EH (cell line): Measurements from ENCODE around the gene TBK1.

Experiments
- DNase-seq: peaks from one replicate; pipeline ENCODE4 v3.0.0-alpha.2; 2015; ENCODE audit warnings: low read depth

The TBK1 gene

DNA sequence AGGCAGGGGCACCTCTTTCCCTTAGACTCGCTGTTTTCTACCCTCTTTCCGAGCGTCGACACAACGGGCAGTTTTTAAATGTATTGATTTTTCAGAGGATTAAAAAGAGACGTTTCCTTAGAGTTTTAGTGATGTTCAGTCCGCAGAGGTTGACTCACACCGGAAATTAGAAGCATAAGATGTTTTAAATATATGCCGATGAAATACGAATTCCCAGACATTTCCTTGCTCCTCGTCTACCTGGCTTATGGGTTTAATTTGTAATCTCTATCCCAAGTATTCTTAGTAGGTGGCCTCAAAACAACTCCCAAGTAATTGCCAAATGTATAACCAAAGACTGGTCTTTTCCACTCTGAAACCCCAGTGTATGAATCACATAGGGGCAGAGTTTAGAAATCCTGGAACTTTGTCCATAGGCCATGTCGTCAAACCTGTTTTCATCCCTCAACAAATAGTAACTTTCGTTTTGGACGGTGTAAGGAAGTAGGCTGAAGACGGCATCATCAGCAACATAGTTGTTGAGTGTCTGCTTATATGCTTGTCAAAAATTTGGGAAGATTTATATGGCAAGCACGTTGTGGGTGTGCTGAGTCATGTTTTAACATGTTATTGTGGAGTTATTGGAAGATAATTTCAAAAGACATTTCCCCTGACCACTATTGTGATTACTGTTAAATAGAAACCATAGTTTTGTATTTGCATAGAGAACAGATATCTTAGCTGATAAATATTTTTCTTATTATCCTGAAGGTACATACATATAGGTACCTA is 824 bp downstream of the TBK1 start:
- DNase-seq = peak; percentile 81

- no peak for DNase-seq
Observed at GRCh38 chr12:64455506-64455905, 3.6 kb downstream of the TBK1 start.

GRCh38 chr12:64456119-64456518 is 4.2 kb downstream of the TBK1 start:
- no peak for DNase-seq

DNA sequence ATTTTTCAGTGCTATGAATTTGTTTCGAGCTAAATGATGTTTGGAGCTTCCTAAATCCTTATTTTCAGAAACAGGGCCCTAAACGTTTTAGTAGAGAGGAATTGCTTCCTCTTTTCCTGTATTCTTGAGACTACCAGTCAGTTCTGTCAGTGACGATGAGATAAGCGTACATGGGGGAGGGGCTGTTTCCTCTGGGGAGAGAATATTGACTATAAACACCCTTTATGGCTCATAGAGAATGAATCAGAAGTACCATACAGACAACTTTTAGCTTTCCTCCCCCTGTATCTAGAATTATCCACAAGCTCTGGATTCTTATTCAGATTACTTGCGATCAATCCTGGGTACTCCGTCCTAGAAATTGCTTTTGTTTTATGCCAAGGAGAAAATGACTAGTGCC is 5.1 kb downstream of the TBK1 start:
- no peak for DNase-seq

GRCh38 chr12:64457466-64457865 is 5.5 kb downstream of the TBK1 start:
- DNase-seq = no peak

- DNase-seq = no peak
Observed at GRCh38 chr12:64457923-64458322, 6.0 kb downstream of the TBK1 start.

DNA sequence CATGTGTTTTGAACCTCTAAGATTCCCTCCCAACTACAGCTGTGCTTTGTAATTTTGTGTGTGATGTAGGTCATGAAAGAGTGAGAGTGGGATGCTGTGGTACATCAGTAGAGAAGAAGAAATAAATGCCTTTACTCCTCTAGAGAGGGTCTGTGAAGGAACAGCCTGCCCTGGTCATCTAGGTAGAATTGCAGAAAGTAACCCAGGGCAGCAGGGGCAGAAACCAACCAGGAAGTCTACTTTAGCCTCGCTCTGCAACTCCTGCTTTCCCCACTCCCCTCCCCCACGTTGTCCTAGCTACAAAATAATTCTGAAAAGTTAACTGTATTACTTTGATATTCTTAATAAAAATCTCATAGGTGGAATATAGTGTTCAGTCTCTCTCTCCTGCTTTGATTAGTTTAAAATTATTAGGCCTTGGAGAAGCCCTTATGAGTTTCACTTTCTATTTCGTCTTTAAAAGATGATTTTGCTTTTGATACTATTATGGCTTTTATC is 7.5 kb downstream of the TBK1 start:
- DNase-seq = no peak

GRCh38 chr12:64461634-64462414 is 9.9 kb downstream of the TBK1 start:
- DNase-seq = peak; percentile 95

DNA sequence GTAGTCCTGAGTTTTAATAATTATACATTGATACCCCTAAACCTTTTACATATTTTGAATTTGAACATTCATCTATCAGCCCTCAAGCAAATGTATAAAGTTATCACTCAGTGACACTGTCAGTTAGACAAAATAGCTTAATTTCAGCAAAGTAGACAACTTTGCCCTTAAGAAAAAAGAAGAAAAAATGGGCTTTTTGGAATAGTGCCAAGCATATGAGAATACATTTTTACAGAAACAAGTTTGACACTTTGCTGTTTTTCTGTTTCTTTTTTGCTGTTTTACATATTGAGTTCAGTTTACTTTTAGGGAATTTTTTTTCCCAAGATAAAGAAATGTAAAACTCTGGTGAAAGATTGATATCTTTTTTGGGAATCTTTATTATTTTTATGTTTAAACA is 14.3 kb downstream of the TBK1 start:
- DNase-seq = no peak

- no peak for DNase-seq
Observed at GRCh38 chr12:64468966-64469365, 17.0 kb downstream of the TBK1 start.

DNA sequence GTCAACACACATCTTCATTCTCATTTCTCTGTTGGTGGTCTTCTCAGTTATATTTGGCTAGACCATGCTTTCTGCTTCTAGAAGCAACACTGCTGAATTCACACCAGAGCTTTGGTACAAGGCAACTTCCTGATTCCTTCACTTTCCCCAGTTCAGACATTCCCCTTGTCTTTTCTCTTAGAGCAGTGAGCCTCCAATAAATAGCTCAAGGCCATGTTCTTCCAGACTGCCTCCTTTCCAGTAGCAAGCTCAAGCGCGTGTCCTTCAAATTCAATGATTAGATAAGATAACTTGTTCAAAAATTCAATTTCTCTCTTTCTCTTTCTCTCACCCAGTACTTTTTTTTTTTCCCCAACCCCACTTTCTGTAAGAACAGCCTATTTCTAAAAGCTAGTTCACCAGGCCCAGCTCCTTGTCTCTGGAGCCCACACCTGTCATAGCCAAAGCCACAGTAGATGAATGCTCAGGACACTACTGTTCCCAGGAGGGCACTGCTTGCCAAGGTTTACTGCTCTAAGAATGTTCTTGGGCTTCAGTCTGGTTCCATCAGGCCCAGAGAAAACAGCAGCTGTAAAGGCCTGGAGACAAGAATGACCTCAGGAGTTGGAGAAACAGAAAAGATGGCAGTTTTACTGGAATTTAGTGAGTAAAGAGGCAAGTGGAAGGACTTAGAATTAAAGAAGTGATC is 17.7 kb downstream of the TBK1 start:
- no peak for DNase-seq

DNA sequence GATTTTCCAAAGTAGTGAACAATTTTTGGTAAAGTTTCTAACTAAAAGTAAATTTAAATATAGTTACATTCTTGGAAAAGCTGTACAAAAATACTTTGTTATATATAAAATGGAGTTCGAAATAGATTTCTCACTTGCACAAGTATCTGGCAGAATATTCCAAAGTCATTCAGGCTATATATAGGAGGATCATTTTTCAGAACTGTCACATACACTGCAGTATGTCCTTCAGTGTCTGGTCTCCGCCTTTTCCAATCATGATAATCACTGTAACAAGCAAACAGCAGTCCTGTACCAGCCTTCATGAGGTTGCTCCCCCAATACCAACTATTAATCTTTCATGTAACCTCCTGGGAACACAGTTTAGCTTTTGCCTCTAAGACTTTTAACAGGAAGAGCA is 18.6 kb downstream of the TBK1 start:
- no peak for DNase-seq

GRCh38 chr12:64473176-64473575 is 21.3 kb downstream of the TBK1 start:
- DNase-seq = no peak

GRCh38 chr12:64475518-64475917 is 23.6 kb downstream of the TBK1 start:
- no peak for DNase-seq

DNA sequence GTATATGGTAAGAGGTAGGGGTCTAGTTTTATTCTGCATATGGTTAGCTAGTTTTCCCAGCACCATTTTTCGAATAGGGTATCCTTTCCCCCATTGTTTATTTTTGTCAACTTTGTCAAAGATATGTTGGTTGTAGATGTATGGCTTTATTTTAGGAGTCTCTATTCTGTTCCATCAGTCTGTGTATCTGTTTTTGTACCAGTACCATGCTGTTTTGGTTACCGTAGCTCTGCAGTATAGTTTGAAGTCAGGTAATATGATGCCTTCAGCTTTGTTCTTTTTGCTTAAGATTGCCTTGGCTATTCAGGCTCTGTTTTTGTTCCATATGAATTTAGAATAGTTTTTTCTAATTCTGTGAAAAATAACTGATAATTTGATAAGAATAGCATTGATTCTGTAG is 24.9 kb downstream of the TBK1 start:
- DNase-seq = no peak

DNA sequence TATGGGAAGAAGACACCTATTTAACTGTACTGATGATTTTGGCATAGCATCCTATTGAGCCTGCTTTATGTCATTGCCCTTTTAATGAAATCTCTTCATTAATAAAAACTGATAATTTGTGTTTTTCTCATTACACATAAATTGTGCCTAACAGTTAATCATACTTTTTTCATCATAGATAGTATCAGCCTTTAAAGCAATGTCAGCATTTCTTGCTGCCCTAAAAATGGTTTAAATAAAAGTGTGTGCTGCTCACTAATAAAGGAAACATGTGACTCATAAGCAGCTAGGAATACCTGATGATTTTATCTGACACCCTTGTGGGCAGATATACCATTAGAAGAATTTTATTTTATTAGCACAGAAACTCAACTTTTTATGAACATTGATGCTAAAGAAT is 26.7 kb downstream of the TBK1 start:
- DNase-seq = no peak

DNA sequence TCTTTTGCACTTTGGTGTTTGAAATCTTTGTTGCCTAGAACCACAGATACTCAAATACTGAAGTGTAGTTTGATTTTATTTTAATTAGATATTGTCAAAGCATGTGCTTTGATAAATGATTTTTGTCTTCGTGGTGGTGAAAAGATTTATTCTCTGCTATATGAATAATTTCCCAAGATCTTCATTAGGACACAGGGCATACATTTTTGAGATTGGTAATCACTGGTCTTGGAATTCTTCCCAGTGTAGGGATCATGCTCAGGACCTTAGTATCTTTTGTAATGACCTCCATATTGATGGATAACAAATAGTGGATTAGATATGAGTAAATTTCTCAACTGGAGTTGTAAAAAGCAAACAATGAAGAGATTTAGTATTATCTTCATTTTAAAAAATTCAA is 28.2 kb downstream of the TBK1 start:
- DNase-seq = peak; percentile 62

GRCh38 chr12:64486657-64487056 is 34.7 kb downstream of the TBK1 start:
- DNase-seq = no peak

DNA sequence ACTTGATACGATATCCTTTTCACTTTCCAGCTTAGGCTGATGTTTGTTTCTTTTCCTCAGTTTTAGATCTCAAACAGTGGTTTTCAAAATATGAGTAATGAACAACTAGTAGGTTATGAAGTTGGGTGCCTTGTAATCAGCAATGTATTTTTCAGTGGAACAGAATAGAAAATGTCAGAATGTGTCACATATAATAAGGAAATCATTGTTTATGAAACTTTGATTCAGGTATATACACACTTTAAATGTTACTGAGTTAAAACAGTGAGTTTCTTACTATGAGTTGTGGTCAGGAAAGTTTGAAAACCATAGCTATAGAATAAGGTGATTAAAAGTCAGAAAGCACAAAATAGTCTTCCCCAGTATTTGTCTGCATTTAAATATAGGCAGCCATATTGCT is 39.8 kb downstream of the TBK1 start:
- no peak for DNase-seq

DNA sequence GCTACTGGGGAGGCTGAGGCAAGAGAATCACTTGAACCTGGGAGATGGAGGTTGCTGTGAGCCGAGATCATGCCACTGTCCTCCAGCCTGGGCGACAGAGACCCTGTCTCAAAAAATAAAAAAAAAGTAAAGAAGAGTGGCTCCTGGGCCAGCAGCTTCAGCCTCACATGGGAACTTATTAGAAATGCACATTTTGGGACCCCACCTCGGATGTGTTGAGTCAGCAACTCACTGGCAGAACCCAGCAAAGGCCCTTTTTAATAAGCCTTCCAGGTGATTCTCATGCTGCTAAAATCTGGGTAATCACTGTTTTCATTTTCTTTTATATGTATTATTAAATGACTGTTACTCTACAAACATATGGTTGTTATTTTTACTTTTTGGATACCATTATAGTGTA is 41.6 kb downstream of the TBK1 start:
- DNase-seq = no peak

DNA sequence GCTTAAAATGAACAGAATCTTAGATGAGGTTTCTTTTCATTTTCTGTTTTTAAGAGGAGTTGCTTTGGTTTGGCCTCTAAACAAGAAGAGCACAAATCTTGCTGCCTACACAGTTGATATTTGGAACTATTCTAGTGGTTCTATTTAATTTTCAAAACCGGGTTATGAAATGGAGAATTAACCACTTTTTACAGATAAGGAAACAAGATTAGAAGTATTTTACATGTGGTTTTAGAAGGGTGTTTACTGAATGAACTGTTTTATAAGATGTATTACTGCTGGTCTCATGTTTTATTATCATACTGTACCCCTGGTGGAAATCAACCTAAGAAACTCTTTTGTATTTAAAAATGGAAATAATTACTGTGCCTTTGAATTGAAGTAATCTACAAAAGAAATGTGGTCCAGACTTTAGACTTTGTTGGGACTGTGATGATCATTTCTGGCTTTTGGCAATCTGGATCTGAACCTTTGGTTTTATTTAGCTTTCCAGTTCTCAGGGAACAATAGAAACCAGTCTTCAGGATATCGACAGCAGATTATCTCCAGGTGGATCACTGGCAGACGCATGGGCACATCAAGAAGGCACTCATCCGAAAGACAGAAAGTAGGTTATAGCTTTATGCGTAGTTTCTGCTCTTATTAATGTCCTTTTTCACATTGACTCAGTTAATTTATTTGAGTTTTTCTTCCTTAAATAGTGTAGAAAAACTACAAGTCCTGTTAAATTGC is 43.2 kb downstream of the TBK1 start:
- DNase-seq = no peak

GRCh38 chr12:64496839-64497400 is 45.0 kb downstream of the TBK1 start:
- no peak for DNase-seq
